Fibroblast of lung (primary cell): ENCODE results near the gene CAMTA1.

Experiments used
- CTCF ChIP-seq, 2 donors: IDR thresholded peaks in 1 of 2; conservative IDR thresholded peaks in 1 of 2; 1 replicate in 1 of 2; 2 replicates in 1 of 2; pipeline ENCODE4 v1.5.1; 2011 to 2012; ENCODE audit warnings: low read length in 2 of 2, control low read depth in 1 of 2, inconsistent platforms in 1 of 2, low read depth in 1 of 2, mild to moderate bottlenecking in 1 of 2
- EZH2 ChIP-seq: IDR thresholded peaks from 2 replicates; pipeline ENCODE4 v1.5.1; 2012; ENCODE audit warnings: low read length, control low read depth, mild to moderate bottlenecking; ENCODE audit errors: missing control alignments

GRCh38 chr1:6984536-6984935 lies 199.3 kb downstream of the CAMTA1 start:
- TF ChIP-seq CTCF (conservative IDR thresholded peaks at IDR 0.05 in 1 of 2, IDR thresholded peaks at IDR 0.05 in 1 of 2; ENCODE audit: low read depth in 1 of 2, low read length in 2 of 2) (no peak), EZH2 (no peak)
